Transverse colon (tissue), 4 donors: ENCODE results near the gene VAC14. TPM values are rescaled to one million over a fixed set of nuclear protein-coding genes. Genes with fewer than 3 reads are reported as not detected.

ENCODE experiments used
- DNase-seq: peaks from one replicate; pipeline ENCODE4 v3.0.0-alpha.2; 2019
- H3K27ac ChIP-seq, 4 donors: fragments of 200-600 bp; sonication (generic); 2 replicates each; pipeline ENCODE4 v1.5.1; 2016 to 2018; ENCODE audit warnings: inconsistent platforms in 4 of 4
- H3K27me3 ChIP-seq: fragments of 200-600 bp; sonication (generic); 2 replicates; pipeline ENCODE4 v1.5.1; 2017; ENCODE audit warnings: inconsistent platforms
- H3K36me3 ChIP-seq, 4 donors: fragments of 200-600 bp; sonication (generic); 2 replicates each; pipeline ENCODE4 v1.5.1; 2017 to 2019; ENCODE audit warnings: inconsistent platforms in 4 of 4
- H3K4me1 ChIP-seq, 4 donors: fragments of 200-600 bp; sonication (generic); 2 replicates each; pipeline ENCODE4 v1.5.1; 2017 to 2020; ENCODE audit warnings: inconsistent platforms in 4 of 4
- H3K4me3 ChIP-seq, 4 donors: fragments of 200-600 bp; sonication (generic); 1 replicate in 1 of 4; 2 replicates in 3 of 4; pipeline versions ENCODE4 v1.5.1 to v1.6.1; 2017 to 2019; ENCODE audit warnings: inconsistent platforms in 4 of 4
- H3K9me3 ChIP-seq, 2 donors: fragments of 200-600 bp; sonication (generic); 2 replicates each; pipeline ENCODE4 v1.5.1; 2017 to 2019; ENCODE audit warnings: inconsistent platforms in 2 of 2
- EP300 ChIP-seq: sonication (generic); formaldehyde crosslinking; IDR thresholded peaks from one replicate; pipeline ENCODE4 v1.6.1; 2017; ENCODE audit warnings: antibody characterized with exemption, low read depth
- POLR2A ChIP-seq: fragments of 450-650 bp; IDR thresholded peaks from one replicate; pipeline ENCODE4 v1.6.1; 2016; ENCODE audit warnings: antibody characterized with exemption, mild to moderate bottlenecking, moderate library complexity
- POLR2AphosphoS5 ChIP-seq, 3 donors: sonication (generic); formaldehyde crosslinking; IDR thresholded peaks; one replicate each; pipeline ENCODE4 v1.6.1; 2016; ENCODE audit warnings: antibody characterized with exemption in 3 of 3
- WGBS, 2 donors: methylation state at CpG; one replicate each; pipeline ENCODE4 v1.1.5; 2018; ENCODE audit warnings: low coverage in 1 of 2; 5-methylcytosine and 5-hydroxymethylcytosine counted together
- in situ Hi-C, 4 donors: fragments of 200-750 bp; cut with MboI; loops; one replicate each; pipeline versions ENCODE4 v1.15.0 to v1.15.1; 2017; ENCODE audit warnings: low sequenced_read_pairs in 3 of 4, low pct_ligation_motif_present in 1 of 4, low pct_unique_long_range_greater_than_20kb in 1 of 4
- intact Hi-C: fragments of 100-400 bp; cut with DNase I; formaldehyde crosslinking; loops from one replicate; pipeline ENCODE4 v1.15.1; 2023; ENCODE audit warnings: low total_unique reads
- total RNA-seq, 4 donors: library from RNA; depleted of rRNA; stranded (reverse); fragments of >200 nt; gene quantifications; one replicate each; pipeline ENCODE4 v1.1.0, GENCODE V29; 2016
- TF ChIP-seq, protein P1 (sequence below), 5 experiments: fragments of 200-600 bp in 3 of 5; fragments of 450-650 bp in 2 of 5; sonication (generic) in 3 of 5; IDR thresholded peaks; 1 replicate in 2 of 5; 2 replicates in 3 of 5; pipeline ENCODE4 v1.5.1; 2016 to 2017; ENCODE audit warnings: antibody characterized with exemption in 5 of 5, inconsistent platforms in 3 of 5, mild to moderate bottlenecking in 2 of 5, moderate library complexity in 1 of 5

VAC14 gene
- total RNA-seq, 4 donors from 2014 or later: 37.2 to 270 (median 64.3) TPM

DNA sequence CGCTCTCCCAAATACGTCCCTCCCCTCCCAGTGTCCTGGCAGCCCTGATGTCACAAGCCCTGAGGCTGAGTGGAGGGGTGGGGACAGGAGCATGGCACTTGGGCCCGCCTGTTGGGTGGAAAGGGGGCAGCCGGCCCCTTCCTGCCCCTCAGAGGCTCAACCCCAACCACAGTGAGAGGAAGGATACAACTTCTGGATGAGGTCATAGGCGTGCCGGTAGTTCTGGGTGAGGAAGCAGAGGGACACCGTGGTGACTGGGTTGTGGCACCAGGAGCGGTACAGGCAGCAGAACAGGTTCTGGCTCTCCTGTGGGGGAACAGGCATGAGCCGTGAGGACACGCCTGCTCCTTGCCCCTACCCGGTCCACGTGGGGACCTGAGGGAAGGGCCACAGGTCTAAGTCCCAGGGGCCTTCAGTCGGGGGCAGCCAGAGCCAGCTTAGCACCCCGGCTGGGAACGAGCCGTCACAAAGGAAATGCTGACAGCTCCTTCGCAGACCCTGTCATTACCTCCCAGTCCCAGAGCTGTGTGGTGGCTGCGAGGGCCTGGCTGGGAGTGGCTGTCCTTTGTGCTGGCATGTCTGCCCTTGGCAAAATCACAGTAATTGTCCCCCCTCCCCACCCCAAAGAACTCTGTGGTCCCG is 103.9 kb downstream of the VAC14 start:
- Histone ChIP-seq H3K4me3 (no peak overlapping the region), H3K27ac (peak overlapping the region; percentile 87 to 95 (median 91)), H3K27me3 (no peaks in the 10 kb centered on the region), H3K4me1 (peaks cover 54 to 81% (median 63%) of the 10 kb centered on the region in 4 donors), H3K36me3 (no peaks in the 10 kb centered on the region), H3K9me3 (no peaks in the 10 kb centered on the region)
- 68% methylated on average over 17 of the region's 19 CpGs; no CpG with 5 or more reads in 1 of the 2 donors for WGBS, 2 donors
- in situ Hi-C loops (no loop called here), intact Hi-C loops (no loop called here)
- TF ChIP-seq POLR2A (no peak), POLR2AphosphoS5 (IDR thresholded peaks at IDR 0.05) (no peak), EP300 (no peak)
- TF ChIP-seq, protein P1, sequence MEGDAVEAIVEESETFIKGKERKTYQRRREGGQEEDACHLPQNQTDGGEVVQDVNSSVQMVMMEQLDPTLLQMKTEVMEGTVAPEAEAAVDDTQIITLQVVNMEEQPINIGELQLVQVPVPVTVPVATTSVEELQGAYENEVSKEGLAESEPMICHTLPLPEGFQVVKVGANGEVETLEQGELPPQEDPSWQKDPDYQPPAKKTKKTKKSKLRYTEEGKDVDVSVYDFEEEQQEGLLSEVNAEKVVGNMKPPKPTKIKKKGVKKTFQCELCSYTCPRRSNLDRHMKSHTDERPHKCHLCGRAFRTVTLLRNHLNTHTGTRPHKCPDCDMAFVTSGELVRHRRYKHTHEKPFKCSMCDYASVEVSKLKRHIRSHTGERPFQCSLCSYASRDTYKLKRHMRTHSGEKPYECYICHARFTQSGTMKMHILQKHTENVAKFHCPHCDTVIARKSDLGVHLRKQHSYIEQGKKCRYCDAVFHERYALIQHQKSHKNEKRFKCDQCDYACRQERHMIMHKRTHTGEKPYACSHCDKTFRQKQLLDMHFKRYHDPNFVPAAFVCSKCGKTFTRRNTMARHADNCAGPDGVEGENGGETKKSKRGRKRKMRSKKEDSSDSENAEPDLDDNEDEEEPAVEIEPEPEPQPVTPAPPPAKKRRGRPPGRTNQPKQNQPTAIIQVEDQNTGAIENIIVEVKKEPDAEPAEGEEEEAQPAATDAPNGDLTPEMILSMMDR (IDR thresholded peaks at IDR 0.05): no peak
- DNase-seq: peak; percentile 30

DNA sequence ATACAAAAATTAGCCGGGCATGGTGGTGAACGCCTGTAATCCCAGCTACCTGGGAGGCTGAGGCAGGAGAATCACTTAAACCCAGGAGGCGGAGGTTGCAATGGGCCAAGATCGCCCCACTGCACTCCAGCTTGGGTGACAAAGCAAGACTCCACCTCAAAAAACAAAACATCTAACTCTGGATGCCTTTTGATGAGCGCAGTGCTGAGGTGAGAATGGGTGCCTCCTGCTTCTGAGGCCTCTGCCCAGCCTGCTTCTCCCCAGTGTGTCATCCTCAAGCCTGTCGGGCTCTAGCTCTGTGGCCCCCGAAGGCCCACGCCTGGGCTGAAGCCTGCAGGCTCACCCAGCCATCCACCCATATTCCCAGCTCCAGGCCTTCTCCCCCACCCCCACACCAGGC is 104.6 kb downstream of the VAC14 start:
- Histone ChIP-seq H3K9me3 (no peaks in the 10 kb centered on the region), H3K36me3 (no peaks in the 10 kb centered on the region), H3K27ac (peak overlapping the region; percentile 87 to 95 (median 91)), H3K4me1 (peaks cover 59 to 81% (median 70%) of the 10 kb centered on the region in 4 donors), H3K27me3 (no peaks in the 10 kb centered on the region), H3K4me3 (no peak overlapping the region)
- TF ChIP-seq POLR2A (no peak), EP300 (no peak), POLR2AphosphoS5 (IDR thresholded peaks at IDR 0.05) (no peak)
- TF ChIP-seq, protein P1 (IDR thresholded peaks at IDR 0.05): no peak
- in situ Hi-C loops: no loop called here
- WGBS, 2 donors: 92% methylated on average over 8 of the region's 8 CpGs; no CpG with 5 or more reads in 1 of the 2 donors
- DNase-seq: no peak
- intact Hi-C loops: no loop called here

DNA sequence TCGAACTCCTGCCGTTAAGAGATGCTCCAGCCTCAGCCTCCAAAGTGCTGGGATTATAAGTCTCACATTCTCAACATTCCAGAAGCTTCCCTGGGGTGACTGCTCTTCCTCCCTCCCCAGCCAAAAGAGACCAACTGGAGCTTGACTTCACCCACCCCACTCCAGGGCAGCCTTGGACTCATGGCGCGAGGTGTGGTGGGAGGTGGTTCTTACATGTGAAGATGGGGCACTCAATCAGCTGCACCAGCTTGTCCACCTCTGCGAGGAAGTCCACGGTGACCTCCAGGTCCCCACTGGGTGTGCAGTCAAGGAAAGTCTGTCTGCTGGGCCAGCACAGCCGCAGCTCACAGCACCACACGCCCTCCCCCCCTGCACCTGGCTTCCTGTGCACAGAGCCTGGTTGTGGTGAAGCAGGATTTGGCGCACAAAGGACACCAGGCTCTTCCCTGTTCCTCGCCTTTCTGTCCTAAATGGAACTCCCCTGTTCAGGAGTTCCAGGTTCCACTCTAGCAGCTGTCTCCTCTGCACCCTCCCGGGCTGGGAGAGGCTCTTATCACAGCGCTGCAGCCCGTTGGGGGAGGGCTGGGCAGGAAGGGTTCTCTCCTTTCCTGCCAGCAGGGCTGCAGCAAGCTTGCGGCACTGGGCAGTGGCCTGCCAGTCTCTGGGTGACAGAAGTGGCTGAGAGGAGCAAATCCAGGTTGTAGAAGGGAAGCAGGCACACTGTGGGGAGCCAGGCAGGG is 105.5 kb downstream of the VAC14 start:
- Histone ChIP-seq H3K4me1 (peaks cover 62 to 84% (median 74%) of the 10 kb centered on the region in 4 donors), H3K27me3 (no peaks in the 10 kb centered on the region), H3K27ac (peak overlapping the region; percentile 87 to 95 (median 91)), H3K36me3 (no peaks in the 10 kb centered on the region), H3K4me3 (no peak overlapping the region), H3K9me3 (no peaks in the 10 kb centered on the region)
- DNase-seq: peak; percentile 47
- in situ Hi-C loops: no loop called here
- intact Hi-C loops: no loop called here
- 57% methylated on average over 14 of the region's 14 CpGs; no CpG with 5 or more reads in 1 of the 2 donors for WGBS, 2 donors
- TF ChIP-seq EP300: no peak
- TF ChIP-seq POLR2A: no peak
- peak in 1 of 3 donors; percentile 31 for TF ChIP-seq POLR2AphosphoS5 (IDR thresholded peaks at IDR 0.05)
- TF ChIP-seq, protein P1 (IDR thresholded peaks at IDR 0.05): peak in 2 of 5 experiments; percentile 36 to 43

DNA sequence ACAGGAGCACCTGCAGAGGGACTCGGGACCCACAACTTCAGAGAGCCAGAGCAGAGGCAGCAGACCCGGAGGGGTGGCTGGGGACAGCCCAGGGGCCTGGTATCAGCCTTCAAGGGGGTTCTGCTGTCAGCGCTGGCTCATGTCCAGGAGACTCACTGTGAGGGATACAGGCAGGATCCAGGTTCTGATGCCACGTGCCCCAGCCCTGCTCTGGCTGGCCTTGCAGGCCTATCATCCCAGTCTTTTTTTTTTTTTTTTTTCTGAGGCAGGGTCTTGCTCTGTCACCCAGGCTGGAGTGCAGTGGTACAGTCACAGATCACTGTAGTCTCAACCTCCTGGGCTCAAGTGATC is 106.1 kb downstream of the VAC14 start:
- Histone ChIP-seq H3K4me1 (peaks cover 65 to 84% (median 77%) of the 10 kb centered on the region in 4 donors), H3K27me3 (no peaks in the 10 kb centered on the region), H3K27ac (peak overlapping the region; percentile 87 to 95 (median 91)), H3K9me3 (no peaks in the 10 kb centered on the region), H3K4me3 (no peak overlapping the region), H3K36me3 (no peaks in the 10 kb centered on the region)
- no peak for TF ChIP-seq POLR2AphosphoS5 (IDR thresholded peaks at IDR 0.05)
- TF ChIP-seq POLR2A: no peak
- no peak for TF ChIP-seq EP300
- TF ChIP-seq, protein P1 (IDR thresholded peaks at IDR 0.05): no peak
- in situ Hi-C loops: no loop called here
- intact Hi-C loops: no loop called here
- no peak for DNase-seq
- 77% methylated on average over 4 of the region's 4 CpGs; no CpG with 5 or more reads in 1 of the 2 donors for WGBS, 2 donors
